GM19467 (cell line): ENCODE results near the gene PRKCH.
A peak's percentile ranks its signal among the peaks of the same experiment; 100 is the strongest.

Source experiments
- ATAC-seq: cut with Tn5 transposase; IDR thresholded peaks from one replicate; pipeline ENCODE4 v1.9.1; 2021; ENCODE audit warnings: mild to moderate bottlenecking, moderate library complexity; ENCODE audit not compliant: unreplicated experiment

The PRKCH gene

GRCh38 chr14:61561657-61562276 lies 240.4 kb downstream of the PRKCH start:
- ATAC-seq, result no peak

- ATAC-seq, result no peak
These were observed 241.2 kb downstream of the PRKCH start for GRCh38 chr14:61562321-61563161.

GRCh38 chr14:61563162-61563511 lies 241.8 kb downstream of the PRKCH start:
- ATAC-seq, result no peak

- no peak for ATAC-seq
These were observed 242.7 kb downstream of the PRKCH start for GRCh38 chr14:61563880-61564617.

GRCh38 chr14:61564618-61565091 lies 243.3 kb downstream of the PRKCH start:
- no peak for ATAC-seq

GRCh38 chr14:61565181-61565580 lies 243.8 kb downstream of the PRKCH start:
- no peak for ATAC-seq

GRCh38 chr14:61565836-61566536 lies 244.6 kb downstream of the PRKCH start:
- no peak for ATAC-seq

GRCh38 chr14:61566537-61567225 lies 245.3 kb downstream of the PRKCH start:
- ATAC-seq, result no peak

- no peak for ATAC-seq
These were observed 246.6 kb downstream of the PRKCH start for GRCh38 chr14:61567838-61568571.

GRCh38 chr14:61568572-61569011 lies 247.2 kb downstream of the PRKCH start:
- ATAC-seq, result peak; percentile 90

- ATAC-seq, result no peak
These were observed 247.9 kb downstream of the PRKCH start for GRCh38 chr14:61569308-61569707.

GRCh38 chr14:61569812-61570548 lies 248.6 kb downstream of the PRKCH start:
- ATAC-seq, result no peak

- ATAC-seq, result no peak
These were observed 249.3 kb downstream of the PRKCH start for GRCh38 chr14:61570549-61571290.

- no peak for ATAC-seq
These were observed 250.5 kb downstream of the PRKCH start for GRCh38 chr14:61571917-61572316.

GRCh38 chr14:61573321-61573720 lies 251.9 kb downstream of the PRKCH start:
- no peak for ATAC-seq

- no peak for ATAC-seq
These were observed 252.6 kb downstream of the PRKCH start for GRCh38 chr14:61573748-61574513.

- ATAC-seq, result no peak
These were observed 253.1 kb downstream of the PRKCH start for GRCh38 chr14:61574514-61574807.

GRCh38 chr14:61575126-61575525 lies 253.7 kb downstream of the PRKCH start:
- ATAC-seq, result no peak
